ENCODE measurements around the gene NCOA3.
A peak's percentile ranks its signal among the peaks of the same experiment; 100 is the strongest.

Gene NCOA3

DNA sequence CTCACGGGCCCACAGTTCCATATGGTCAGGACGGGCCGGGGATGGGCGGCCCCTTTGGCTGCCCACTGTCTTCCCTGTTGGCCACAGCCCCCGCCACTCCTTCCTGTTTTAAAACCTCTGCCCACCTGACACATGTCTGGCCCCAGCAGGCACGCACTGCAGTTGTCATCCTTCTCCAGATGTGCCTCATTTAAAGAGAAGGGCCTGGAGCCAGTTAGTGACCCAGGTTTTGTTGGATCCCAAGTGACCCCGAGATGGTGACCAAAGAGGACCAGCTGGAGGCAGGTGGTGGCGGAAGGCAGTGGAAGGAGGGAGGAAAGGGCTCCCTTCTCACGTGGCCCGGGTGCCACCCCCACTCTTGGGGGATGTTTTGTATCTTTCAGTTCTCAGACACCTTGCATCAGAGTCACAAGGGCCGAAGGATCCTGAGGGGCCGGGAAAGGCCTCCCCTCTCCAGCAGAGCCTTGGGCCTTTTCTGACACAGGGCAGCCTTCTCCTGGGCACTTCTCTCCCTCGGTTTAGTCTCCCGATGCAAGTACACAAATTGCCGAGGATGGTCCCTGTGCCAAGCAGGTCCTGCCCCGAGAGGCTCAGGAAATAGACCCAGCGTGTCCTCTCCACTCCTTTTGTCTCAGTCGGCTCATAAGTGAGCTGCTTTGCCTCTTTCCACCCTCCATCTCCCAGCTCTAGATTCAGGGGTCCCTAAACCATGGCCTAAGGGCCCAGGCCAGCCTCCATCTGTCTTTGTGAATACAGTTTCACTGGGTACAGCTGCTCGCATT, 166.0 kb downstream of the NCOA3 start:
- DNase-seq, result no peak

DNA sequence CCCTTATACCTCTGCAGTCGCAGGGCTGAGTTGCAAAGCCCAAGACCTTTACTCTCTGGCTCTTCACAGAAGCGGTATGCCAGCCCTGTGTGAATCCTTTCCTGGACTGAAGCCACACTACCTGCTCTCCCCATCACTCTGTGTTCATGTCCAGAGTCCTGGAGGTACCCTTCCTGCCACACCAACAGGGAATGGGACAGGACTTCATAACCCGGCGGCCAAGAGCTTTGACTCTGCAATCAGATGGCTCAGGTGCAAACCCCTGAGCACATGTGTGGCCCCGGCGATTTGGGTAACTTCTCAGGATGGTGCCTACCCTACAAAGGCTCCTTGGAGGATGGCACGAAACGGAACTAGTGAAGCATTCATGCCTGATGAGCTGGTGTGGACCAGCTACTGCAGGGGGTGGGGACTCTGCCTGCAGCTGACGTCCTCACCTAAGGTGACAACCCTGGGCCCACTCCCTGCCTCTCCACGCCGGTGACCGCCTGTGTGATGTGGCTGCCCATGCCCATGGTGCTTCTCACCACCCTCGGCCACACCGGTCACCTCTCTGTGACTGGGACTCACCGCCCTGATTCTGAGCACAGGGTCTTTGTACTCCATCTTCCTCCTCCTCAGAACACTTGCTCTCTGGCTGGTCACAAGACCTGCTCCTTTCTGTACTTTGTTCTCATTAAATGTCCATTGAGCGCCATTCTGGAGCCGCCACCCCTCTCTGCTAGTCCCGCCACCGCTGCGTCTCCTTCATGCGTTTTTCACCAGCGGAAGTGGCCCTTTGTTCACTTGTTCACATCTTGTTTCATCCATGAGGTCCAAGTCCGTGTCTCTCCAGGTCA, 166.8 kb downstream of the NCOA3 start:
- no peak for DNase-seq

DNA sequence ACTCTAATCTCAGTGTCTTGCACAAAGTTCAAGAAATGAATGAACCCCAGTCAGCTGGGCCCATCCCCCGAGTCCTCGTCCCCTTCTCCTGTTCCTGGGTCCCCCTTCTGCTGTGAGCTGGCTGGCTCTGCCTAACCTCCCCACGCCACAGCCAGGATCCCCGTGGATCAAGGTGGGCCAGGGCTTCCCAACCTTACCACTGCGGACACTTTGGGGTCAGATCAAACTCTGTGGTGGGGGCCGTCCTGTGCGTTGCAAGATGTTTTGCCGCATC, 167.4 kb downstream of the NCOA3 start:
- no peak for DNase-seq

DNA sequence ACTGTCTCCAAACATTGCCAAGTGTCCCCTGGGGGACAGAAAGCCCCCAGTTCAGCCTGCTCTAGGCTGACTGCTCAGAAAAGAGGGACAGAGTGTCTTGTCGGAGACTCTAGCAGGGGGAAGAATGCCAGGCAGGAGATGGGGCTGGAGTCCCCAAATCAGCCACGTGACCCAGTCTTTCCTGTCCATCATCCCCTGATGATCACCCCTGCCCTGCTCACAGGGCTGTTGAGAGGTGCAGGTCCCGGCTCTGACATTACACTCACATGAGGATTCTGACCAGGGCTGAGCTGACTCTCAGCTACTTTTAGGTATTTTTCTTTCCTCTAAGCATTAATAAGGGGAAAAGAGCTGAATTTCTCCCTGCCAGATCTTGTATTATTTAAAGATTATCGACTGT, 167.8 kb downstream of the NCOA3 start:
- DNase-seq, result no peak

DNA sequence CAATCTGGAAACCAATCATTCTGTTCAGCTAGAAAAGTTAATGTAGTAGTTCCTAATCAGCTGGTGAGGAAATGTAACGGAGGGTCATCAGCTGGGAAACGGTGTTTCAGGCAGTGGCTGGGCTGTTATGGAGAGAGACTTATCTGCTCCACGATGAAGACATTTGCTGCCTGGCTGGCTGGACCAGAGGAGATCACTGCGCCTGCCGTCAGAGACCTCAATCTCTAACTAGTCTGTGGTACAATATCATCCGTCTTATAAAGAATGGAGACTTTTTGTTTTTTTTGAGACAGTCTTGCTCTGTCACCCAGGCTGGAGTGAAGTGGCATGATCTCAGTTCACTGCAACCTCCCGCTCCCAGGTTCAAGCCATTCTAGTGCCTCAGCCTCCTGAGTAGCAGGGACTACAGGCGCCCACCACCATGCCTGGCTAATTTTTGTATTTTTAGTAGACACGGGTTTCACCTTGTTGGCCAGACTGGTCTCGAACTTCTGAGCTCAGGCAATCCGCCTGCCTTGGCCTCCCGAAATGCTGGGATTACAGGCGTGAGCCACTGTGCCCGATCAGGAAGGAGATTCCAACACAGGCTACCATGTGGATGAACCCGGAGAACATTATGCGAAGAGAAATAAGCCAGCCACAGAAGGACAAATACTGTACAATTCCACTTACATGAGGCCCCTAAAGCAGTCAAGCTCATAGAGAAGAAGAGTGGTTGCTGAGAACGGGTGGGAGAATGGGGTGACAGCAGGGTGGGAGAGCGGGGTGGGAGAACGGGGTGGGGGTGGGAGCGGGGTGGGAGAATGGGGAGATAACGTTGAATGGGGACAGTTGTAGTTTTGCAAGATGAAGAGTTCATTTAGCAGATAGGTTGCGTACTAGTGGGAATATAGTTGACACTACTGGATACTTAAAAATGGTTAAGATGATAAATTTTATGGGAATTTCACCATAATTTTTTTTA, 168.5 kb downstream of the NCOA3 start:
- DNase-seq, result no peak

DNA sequence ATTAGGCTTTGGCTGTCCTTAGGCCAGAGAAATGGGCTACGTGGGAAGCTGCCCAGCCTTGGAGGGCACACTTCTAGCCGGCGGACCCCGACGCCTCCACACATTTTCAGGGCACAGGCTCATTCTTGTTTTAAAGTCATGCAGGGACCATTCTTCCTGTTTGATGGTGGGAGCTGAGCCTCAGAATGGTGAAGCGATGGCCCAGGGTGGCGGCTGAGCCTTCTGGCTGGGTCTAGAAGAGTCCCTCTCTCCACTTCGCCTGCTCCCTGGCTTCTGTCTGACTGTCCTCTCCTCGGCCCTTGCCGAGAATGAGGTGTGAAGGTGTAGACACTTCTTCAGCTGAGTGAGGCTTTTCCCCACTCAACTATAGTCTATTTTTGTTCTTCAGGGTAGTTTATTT, 169.2 kb downstream of the NCOA3 start:
- no peak for DNase-seq

DNA sequence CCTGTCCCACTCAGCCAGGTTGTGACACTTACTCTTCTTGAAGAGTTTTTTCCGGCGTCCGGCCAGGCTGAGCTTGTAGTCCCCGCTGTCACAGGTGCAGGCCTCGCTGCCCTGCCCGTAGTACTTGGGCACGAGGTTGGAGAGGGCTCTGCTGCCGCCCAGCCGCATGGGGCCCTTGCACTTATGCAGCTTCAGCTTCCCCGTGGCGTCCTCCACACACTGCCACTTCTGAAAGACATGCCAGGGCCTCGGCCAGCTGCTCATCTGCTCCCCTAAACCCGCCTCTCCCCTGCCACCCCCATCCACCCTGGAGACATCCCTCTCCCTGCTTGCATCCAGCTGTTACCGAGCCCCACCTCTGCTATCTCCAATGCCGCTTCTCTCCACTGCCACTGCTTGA, 170.5 kb downstream of the NCOA3 start:
- no peak for DNase-seq

DNA sequence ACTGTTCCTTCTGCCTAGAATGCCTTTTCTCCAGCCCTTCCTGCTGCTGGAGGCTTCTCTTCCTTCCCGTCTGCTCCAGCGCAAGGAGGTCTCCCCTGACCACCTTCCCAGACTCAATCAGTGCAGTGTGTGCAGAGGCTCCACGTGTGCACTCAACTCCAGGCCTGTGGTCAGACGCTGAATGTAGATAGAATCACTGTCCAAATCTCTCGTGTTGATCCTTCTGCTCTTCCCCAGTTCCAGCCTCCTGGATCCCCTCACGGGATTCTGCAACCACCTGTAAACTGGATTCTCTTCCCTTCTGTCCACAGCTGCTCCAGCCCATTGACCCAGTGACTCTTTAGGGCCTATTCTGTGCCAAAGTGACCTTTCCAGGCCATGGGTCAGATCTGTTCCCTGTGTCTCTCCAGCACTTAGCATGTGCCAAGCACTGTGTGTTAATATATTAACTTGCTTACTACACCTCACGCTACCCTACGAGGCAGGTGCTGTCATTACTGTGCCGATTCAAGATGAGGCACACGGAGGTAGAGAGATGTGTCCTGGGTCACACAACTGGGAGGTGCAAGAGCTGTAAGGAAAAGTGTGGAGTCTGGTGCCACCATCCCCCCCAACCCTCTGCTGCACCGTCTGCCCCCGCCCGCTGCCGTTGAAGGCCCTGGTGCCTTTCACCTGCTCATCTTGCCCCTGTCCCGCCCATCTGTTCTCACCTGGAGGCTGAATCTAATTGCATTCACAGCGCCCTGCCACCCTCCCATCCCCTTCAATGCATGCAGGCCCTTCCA, 171.4 kb downstream of the NCOA3 start:
- DNase-seq, result no peak

DNA sequence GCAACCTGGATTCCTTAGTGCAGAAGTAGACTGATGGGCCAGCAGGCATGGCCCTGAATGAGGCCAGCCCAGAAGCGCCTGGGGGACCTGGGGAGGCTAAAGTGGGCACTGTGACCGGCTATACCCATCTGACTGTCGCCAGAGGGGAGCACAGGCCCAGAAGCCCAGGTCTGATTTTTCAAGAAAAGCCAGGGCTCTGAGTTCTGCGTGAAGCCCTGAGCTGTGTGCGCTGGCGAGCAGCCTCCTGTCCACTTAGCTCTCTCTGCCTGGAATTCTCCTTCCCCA, 171.9 kb downstream of the NCOA3 start:
- DNase-seq, result no peak

DNA sequence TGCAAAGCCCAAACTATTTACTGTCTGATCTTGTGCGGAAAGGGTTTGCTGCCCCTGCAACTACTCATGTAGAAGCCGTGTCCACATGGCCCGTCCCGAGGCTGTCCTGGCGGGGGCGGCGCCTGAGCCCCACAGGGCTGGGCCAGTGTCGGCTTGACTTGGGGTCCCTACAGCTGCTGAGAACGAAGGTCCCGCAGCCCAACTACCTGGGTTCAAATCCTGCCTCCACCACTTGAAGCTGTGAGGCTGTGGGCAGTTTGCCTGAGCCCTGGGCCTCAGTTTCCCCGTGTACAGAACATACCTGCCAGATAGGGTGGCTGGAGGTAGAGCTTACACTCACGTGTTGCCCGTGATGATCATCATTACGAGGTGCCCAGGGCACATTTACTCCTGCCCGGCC, 172.5 kb downstream of the NCOA3 start:
- no peak for DNase-seq

DNA sequence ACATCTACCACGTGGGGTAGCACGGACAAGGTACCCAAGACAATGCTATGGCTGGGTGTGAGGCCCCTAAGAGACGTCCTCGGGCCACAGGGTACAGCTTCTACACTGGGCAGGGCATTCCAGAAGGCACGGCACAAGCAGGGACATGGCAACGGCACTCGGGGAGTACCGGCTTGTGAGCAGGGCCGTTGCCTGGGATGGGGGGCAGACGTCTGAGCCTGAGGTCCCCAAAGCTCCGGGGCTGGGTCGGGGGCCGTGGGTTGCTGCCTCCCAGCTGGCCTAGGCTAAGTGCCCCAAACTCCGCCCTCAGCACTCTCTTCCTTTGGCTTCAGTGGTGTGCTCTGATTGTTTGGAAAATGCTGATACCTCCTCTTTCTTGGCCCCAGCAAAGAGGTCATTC, 173.0 kb downstream of the NCOA3 start:
- DNase-seq, result no peak

DNA sequence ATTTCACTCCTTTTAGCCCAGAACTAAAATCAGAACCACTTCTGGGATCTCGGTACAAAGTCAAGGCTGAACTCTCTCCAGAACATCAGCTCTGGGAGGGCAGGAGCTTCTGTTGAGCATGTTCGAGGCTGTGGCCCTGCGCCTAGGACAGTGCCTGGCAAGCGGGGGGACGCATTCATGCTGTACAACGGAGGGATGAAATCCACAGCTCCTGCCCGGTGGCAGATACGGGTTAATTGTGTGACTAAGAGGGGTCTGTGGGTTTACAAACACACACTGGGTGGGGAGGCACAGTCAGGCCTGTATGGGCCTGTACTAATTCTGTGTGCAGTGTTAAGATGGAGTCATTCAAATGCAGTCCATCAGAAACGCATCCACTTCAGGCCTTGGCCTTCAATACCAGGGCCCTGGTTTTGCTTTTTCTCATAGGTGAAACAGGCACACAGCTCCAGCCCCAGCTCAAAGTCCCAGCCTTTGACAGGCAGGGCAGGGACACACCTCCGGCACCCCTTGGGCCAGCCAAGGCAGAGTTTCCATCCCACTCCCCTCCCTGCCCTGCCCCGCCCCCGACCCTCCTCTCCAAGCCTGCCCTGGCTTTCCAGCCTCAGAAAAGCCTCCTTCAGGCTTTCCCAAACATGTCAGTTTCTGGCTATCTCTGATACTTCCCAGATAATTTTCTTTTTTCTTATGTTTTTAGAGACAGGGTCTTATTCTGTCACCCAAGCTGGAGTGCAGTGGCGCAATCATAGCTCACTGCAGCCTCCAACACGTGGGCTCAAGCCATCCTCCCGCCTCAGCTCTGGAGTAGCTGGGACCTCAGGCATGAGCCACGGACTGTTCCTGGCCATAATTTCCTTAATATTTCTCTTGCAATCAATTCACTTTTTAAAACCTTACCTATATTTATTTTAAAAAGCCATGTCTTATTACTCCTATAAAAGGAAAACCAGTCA, 173.8 kb downstream of the NCOA3 start:
- no peak for DNase-seq

DNA sequence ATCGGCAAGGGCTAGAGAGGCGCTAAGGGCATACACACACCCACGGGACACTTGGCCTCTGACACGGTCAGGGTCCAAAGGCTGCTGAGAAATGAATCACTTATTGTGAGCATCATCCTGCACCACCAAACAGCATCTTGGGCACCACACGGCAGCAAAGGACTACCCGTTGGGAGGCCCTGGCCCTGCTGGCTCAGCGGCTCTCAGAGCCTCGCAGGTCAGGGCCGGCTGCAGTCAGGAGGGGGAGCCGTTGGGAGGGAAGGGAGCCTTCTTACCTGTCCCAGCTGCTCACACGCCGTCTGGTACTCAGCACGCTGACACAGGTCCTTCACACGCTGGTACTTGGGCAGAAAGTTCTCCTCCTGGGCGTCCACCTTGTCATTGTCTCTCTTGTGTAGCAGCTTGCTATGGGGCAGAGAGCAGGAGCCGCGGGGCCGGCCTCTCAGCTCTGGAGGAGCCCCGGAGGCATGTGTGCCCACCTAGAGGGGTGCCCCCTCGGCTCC, 174.6 kb downstream of the NCOA3 start:
- DNase-seq, result no peak

DNA sequence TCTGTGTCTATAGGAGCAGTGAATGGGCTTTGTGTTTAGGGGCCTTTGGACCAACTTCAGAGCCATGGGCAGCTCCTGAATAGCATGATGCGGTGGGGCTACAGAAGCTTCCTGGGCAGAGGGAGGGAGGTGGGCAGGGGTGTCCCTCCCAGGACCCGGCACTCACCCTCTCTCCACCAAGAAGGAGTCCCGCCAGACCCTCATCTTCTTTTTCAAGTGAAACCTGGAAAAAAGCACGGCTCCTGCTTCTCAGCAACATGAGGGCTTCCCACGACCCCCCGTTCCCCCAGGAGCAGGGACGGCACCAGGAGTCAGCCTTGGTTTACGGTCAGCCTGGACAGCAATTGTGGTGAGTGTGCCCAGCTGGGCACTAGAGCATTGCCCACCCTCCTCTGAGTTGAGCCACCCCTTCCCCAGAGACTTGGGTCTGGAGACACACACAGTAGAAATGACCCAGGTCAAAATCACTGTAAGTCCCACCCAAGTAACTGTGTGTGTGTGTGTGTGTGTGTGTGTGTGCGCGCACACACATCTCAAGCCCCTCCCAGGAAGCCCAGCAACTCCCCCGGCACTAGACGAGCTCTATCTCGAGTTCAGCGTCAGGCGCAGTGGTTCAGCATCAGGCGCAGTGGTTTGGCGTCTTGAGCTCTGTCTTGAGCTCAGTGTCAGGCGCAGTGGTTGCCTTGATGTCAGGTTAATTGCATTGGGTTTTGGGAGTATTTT, 175.4 kb downstream of the NCOA3 start:
- DNase-seq, result no peak

DNA sequence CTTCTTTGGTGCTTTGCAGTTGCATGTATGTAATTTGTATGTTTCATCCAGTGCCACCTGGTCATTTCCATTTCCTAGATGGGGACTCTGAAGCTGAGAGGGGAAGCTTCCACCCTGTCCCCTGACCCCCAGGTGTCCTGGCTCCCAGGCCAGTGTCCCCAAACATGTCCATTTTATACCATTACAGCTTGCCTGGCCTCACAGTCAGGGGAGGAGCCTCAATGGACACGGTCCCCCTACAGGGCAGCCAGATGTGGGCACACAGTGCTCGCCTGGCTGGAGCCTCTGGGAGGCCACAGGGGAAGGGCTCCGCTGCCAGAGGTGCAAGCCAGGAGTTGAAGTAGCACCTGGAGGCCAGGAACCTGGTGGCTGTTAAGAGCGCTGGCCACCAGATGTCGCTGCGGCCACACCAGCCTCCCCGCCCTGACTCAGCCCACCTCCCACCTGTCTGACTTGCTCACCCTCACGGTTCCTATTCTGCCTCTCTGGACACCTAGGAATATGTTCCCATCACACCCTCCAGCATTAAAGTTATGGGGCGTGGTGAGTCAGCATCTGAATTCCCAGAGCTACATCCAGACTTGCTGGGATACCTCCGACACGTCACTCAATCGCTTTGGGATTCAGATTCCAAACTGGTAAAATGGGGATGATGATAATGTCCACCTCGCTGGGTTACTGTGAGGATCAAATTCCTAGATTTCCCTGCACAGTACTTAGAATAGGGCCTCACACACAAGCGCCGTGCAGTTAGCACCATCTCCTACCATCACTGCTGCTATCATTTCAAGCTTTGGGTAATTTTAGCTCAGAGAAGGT, 176.2 kb downstream of the NCOA3 start:
- peak in 1 of 14 donors; percentile 11 for DNase-seq

DNA sequence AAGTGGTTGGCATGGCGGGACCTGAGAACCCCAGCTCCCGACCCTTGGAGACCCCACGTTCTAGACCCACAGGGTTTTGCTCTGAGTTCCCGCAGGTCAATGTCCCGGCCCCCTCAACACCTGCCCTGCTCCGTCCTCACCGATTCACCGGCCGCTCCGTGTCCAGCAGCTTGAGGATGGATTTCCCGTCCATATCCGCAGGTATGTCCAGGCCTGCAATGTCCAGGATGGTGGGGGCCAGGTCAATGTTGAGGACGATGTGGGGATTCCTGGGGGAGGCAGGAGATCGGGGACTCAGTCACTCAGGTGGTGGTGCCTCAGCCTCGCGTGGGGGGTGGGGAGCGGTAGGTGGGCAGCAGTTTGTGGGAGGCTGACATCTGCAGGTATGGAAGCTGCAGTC, 176.8 kb downstream of the NCOA3 start:
- no peak for DNase-seq

DNA sequence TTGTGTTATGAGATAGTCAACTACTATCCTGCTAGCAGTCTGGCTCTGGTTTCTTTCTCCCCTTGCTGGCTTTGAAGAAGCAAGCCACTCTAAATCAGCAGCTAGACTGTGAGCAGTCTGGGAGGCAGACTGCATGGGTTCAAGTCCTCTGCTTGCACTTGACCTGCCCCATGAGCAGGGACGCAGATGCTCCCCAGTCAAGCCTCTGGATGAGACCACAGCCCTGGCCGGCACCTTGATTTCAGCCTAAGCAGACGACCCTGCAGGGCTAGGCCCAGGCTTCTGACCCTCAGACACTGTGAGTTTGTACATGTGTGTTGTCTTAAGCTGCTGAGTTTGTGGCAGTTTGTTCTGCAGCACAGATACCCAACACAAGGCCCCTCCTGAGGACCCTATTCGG, 177.8 kb downstream of the NCOA3 start:
- no peak for DNase-seq

DNA sequence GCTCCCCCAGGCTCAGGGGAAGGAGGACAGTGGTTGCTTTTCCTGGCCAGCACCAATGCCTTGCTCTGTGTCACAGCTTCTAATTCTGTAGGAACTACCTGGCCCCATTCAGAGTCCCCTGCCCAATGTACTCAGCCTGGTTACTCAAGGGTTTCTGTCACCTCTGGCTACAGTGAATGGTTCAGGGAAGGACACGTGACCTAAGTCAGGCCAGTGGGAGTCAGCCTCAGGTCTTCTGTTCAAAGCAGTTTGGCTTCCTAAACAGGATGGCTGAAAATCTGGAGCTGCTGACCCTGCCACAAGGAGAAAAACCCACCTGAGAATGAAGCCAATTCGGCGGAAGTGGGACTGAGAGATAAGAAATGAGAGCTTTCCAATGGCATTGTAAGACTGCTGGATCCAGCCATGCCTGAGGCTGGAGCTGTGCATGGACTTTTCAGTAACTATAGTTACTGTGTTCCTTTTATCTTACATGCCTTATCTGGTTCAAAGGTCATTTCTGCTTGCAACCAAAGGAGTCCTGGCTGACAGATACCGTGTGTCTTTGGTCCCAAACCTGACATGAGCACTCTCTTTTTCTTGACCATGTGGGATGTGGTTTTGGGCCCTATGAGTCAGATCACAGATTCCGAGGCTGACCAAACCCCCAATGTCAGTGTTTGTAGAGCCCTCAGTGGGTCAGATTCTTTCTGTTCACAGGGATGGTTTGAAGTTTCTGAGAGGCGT, 179.3 kb downstream of the NCOA3 start:
- no peak for DNase-seq

All from C1 segment of cervical spinal cord (tissue), 14 donors.